Stimulated activated CD8-positive, alpha-beta memory T cell treated with anti-CD3 and anti-CD28 coated beads, Interleukin-15, amount 100 ng/mL, for 48 hours (primary cell): ENCODE data around the gene ZBTB20.

Source experiments
- DNase-seq, 2 donors: peaks; one replicate each; pipeline ENCODE4 v3.0.0-alpha.2; 2020; ENCODE audit warnings: low read depth in 2 of 2

Gene ZBTB20

GRCh38 chr3:114375608-114376421, 771.3 kb downstream of the ZBTB20 start:
- DNase-seq: no peak

- DNase-seq: no peak
Measured at GRCh38 chr3:114374433-114374990, 772.6 kb downstream of the ZBTB20 start.

- DNase-seq: no peak
Measured at GRCh38 chr3:114370537-114371174, 776.4 kb downstream of the ZBTB20 start.

GRCh38 chr3:114365909-114366308, 781.2 kb downstream of the ZBTB20 start:
- no peak for DNase-seq

- no peak for DNase-seq
Measured at GRCh38 chr3:114364806-114365654, 782.1 kb downstream of the ZBTB20 start.

GRCh38 chr3:114363554-114364202, 783.4 kb downstream of the ZBTB20 start:
- DNase-seq: no peak

DNA sequence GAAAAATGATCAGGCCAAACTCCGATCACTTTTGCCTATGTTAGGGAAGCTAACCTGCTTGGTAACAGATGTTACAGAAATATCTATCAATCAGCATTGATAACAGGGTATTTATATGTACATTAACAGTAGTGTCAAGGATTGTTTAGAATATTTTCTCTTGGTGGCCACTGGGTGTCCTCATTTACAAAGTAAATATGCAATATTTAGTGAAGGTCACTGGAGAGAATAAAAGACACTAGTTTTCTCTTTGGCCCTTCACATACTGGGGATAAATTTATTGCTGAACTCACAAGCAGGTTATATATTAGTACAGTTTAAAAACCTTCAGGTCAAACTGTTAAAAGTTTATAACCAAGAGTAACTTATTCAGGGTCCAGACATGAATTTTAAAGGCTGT, 784.3 kb downstream of the ZBTB20 start:
- no peak for DNase-seq

- DNase-seq: no peak
Measured at GRCh38 chr3:114361391-114361790, 785.7 kb downstream of the ZBTB20 start.

DNA sequence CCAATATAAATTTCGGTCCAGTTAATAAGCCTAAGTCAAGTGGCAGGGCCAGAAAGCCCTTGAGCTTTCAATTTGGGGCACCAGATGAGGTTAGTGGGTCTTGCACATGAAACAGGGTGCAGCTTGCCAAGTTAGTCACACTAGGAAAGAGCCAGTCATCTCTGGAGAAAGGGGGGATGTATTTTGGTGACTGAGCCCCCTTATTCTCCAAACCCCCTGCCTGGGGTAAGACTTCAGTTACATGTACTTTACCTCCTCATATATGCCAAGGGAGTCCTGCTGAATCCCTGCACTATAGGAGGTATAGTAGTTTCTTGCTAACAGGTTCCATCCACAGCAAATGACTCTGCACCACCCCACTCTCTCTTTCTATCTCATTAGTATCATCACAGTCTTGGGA, 790.6 kb downstream of the ZBTB20 start:
- no peak for DNase-seq

DNA sequence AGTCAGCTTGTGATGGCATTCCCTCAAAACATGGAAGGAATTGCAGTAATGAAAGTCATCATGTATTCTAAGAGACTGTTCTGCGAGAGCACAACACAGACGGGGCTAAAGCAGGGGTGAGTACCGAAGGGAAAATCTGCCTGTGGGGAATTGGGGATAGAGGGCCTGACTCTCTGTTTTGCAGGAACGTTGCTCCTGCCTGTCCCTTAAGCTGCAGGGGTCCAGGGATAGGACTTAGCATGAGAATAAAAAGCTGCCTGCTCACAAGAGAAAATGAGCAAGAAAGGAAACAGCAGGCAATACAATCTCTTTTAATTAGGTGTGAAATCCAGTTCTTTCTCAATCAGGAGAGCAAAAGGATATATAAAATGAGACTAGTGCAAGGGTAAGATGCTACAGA, 791.0 kb downstream of the ZBTB20 start:
- DNase-seq: no peak

DNA sequence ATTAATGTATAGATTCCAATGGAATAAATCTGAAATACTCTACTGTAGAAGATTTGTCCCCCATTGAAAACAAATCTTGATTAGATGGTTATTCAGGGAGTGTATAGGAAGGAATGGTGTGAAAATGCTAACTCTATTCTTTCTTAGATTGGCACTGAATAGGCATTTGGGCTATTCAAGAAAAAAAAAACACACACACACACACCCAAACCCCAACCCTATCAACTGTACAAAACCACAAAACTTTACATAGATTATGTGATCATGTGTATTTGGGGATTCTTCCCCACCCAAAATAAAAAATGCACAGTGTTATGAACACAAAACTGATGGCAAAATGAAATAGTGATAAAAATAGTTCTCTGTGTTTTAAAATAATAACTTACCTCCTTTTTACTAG, 791.4 kb downstream of the ZBTB20 start:
- DNase-seq: no peak

GRCh38 chr3:114351822-114352145, 795.3 kb downstream of the ZBTB20 start:
- DNase-seq: no peak

- no peak for DNase-seq
Measured at GRCh38 chr3:114351123-114351821, 795.8 kb downstream of the ZBTB20 start.

- no peak for DNase-seq
Measured at GRCh38 chr3:114350690-114351089, 796.4 kb downstream of the ZBTB20 start.

DNA sequence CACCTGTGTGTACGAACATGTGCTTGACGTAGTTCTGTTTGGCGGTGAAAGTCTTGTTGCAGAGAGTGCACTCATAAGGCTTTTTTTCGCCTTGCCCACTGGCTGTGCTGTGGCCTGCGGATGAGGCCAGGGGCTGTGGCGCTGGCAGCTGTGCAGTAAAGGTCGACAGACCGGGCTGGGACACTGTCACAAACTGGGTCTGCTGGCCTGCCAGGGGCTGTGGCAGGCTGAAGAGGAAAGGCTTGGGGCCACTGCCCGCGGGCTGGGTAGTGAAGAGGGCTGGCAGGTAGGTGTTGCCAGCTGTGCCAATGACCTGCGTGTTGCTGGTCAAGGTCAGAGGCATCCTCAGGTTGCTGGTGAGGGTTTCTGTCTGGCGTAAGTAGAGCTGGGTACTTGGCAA, 796.8 kb downstream of the ZBTB20 start:
- no peak for DNase-seq

GRCh38 chr3:114344492-114344891, 802.6 kb downstream of the ZBTB20 start:
- no peak for DNase-seq

DNA sequence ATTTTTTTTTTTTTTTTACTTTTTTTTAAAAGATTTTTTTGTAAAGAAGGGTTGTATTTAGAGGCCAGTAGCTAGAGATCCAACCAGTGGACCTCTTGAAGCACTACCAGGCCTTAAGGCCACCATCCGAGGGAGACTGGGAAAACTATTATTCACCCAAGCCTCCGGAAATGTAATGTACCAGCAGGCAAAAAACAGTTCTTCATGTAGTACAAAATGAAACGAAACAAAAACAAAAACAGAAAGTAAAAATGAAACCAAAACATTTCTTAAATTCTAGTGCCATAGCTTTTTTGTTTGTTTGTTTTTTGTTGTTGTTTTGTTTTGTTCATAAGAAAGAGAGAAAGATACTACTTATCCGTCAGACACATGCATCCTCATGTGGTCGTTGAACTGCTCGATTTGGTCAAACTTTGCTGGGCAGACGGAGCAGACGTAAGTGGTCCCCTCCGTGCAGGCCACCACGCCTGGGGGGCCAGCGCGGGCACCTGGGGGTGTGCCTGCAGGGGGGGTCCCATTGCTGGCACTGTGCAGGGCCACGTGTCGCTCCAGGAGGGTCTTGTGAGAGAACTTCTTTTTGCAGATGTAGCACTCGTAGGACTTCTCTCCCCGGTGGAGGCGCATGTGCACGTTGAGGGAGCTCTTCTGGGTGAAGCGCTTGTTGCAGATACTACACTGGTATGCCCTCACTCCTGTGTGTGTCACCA, 808.3 kb downstream of the ZBTB20 start:
- no peak for DNase-seq

GRCh38 chr3:114336857-114337256, 810.2 kb downstream of the ZBTB20 start:
- no peak for DNase-seq

- no peak for DNase-seq
Measured at GRCh38 chr3:114336122-114336697, 810.9 kb downstream of the ZBTB20 start.

GRCh38 chr3:114333923-114334240, 813.2 kb downstream of the ZBTB20 start:
- DNase-seq: no peak
